Measurements from ENCODE around the gene METTL16.
"Not testable (repeated sequence)": the region's sequence is repeated elsewhere in the genome, so short reads cannot be mapped to it uniquely, and the experiment has no call there.

The METTL16 gene

DNA sequence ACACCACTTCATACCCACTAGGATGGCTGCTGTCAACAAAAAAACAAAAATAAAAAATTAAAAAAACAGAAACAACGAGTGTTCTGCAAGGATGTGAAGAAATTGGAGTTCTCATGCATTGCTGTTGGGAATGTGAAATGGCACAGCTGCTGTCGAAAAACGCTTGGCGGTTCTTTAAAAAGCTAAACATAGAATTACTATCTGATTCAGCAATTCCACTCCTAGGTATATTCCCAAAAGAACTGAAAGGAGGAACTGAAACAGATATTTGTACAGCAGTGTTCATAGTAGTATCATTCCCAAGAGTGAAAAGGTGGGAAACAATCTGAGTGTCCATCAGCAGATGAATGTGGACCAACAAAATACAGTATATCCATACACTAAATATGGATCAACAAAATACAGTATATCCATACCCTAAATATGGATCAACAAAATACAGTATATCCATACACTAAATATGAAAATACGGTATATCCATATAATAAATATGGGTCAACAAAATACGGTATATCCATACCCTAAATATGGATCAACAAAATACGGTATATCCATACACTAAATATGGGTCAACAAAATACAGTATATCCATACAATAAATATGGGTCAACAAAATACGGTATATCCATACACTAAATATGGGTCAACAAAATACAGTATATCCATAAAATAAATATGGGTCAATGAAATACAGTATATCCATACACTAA lies 8.7 kb downstream of the METTL16 start:
- TF ChIP-seq, protein P1, sequence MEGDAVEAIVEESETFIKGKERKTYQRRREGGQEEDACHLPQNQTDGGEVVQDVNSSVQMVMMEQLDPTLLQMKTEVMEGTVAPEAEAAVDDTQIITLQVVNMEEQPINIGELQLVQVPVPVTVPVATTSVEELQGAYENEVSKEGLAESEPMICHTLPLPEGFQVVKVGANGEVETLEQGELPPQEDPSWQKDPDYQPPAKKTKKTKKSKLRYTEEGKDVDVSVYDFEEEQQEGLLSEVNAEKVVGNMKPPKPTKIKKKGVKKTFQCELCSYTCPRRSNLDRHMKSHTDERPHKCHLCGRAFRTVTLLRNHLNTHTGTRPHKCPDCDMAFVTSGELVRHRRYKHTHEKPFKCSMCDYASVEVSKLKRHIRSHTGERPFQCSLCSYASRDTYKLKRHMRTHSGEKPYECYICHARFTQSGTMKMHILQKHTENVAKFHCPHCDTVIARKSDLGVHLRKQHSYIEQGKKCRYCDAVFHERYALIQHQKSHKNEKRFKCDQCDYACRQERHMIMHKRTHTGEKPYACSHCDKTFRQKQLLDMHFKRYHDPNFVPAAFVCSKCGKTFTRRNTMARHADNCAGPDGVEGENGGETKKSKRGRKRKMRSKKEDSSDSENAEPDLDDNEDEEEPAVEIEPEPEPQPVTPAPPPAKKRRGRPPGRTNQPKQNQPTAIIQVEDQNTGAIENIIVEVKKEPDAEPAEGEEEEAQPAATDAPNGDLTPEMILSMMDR (conservative IDR thresholded peaks at IDR 0.05; ENCODE audit: low read depth, low read length), result no peak
- H3K4me3 ChIP-seq (ENCODE audit: low read length), result no peak overlapping the region
- no peak for DNase-seq (ENCODE audit: low read depth)

DNA sequence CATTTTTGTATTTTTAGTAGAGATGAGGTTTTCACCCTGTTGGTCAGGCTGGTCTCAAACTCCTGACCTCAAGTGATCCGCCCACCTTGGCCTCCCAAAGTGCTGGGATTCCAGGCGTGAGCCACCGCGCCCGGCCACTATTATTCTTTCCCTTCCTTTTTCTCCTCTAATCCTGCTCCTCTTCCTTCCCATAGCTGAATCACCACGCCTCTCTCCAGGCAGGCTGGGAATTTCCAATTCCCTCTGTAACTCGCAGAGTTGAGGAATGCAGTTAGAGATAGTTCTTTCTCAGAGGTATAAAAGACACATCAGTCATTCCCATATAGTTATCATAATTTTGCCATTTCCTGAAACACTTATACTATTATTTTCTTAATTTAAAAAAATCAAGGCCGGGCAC lies 11.2 kb downstream of the METTL16 start:
- no peak for DNase-seq (ENCODE audit: low read depth)
- TF ChIP-seq, protein P1 (conservative IDR thresholded peaks at IDR 0.05; ENCODE audit: low read depth, low read length), result no peak
- H3K4me3 ChIP-seq (ENCODE audit: low read length), result no peak overlapping the region

DNA sequence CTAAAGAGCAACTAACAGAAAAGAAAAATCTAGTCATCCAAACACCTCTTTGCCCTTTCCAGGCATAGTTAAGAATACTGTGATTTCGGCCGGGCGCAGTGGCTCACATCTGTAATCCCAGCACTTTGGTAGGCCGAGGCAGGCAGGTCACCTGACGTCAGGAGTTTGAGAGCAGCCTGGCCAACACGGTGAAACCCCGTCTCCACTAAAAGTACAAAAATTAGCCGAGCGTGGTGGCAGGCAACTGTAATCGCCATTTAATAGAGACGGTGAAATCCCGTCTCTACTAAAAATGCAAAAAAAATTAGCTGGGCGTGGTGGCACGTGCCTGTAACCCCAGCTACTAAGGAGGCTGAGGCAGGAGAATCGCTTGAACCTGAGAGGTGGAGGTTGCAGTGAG lies 22.4 kb downstream of the METTL16 start:
- H3K4me3 ChIP-seq (ENCODE audit: low read length); DNase-seq (ENCODE audit: low read depth): not testable (repeated sequence)

DNA sequence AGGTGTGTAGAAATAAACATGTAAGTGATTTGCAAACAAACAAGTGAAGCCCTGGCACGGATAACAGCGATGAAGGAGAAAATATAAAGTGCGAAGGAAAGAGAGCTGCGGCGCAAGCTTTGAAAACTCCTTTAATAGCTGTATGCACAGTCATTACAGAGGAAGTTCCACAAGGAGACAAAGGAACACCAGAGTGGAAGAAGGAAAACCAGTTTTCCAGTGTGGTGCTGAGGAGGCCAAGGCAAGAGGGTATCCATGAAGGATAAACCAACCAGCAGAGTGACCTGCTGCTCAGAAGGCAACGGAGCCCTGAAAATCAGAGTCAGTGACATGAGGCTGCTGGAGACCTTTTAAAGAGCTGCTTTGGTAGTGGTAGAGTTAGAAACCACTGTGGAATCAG lies 24.4 kb downstream of the METTL16 start:
- no peak for DNase-seq (ENCODE audit: low read depth)
- H3K4me3 ChIP-seq (ENCODE audit: low read length), result no peak overlapping the region
- TF ChIP-seq, protein P1 (conservative IDR thresholded peaks at IDR 0.05; ENCODE audit: low read depth, low read length), result no peak

DNA sequence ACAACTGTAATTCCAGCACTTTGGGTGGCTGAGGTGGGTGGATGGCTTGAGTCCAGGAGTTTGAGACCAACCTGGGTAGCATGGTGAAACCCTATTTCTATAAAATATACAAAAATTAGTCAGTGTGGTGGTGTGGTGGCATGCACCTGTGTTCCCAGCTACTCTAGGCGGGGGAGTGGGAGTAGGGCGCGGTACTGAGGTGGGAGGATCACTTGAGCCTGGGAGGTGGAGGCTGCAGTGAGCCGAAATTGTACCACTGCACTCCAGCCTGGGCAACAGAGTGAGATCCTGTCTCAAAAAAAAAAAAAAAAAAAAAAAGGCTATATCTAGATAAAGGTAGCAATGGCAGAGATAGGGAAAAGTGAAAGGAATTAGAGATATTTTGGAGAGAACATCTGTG lies 25.0 kb downstream of the METTL16 start:
- H3K4me3 ChIP-seq (ENCODE audit: low read length); DNase-seq (ENCODE audit: low read depth): not testable (repeated sequence)

DNA sequence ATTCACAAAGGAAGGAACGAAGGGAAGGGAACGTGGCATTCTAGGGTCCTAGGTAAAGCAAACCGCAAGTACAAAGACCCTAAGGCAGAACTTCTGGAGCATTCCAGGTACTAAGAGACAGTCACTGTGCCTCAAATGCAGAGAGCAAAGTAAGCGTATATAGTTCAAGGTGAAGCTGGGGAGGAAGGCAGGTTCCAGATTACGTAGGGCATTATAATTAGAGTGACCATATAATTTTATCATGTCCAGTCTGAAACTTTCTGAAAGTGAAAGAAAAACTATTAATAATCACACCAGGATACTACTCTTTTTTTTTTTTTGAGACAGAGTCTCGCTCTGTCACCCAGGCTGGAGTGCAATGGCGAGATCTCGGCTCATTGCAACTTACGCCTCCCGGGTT lies 25.7 kb downstream of the METTL16 start:
- TF ChIP-seq, protein P1 (conservative IDR thresholded peaks at IDR 0.05; ENCODE audit: low read depth, low read length), result no peak
- no peak overlapping the region for H3K4me3 ChIP-seq (ENCODE audit: low read length)
- DNase-seq (ENCODE audit: low read depth), result no peak

DNA sequence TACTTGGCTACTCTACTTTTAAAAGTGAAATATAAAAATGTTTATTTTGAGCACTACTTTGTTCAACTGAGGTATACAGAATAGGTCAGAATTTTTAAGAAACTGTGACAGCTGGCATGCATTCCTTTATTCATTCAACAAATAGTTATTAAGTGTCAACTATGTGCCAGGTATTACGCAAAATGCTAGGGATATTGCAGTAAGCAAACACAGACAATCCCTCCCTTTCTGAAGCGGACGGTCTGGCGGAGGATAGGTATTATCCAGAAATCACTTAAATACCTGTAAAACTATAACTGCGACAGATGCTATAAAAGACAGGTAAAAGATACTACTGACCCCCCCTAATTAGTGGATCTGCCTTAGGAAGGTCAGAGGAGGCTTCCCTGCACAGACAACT lies 26.1 kb downstream of the METTL16 start:
- TF ChIP-seq, protein P1 (conservative IDR thresholded peaks at IDR 0.05; ENCODE audit: low read depth, low read length), result no peak
- no peak overlapping the region for H3K4me3 ChIP-seq (ENCODE audit: low read length)
- no peak for DNase-seq (ENCODE audit: low read depth)

DNA sequence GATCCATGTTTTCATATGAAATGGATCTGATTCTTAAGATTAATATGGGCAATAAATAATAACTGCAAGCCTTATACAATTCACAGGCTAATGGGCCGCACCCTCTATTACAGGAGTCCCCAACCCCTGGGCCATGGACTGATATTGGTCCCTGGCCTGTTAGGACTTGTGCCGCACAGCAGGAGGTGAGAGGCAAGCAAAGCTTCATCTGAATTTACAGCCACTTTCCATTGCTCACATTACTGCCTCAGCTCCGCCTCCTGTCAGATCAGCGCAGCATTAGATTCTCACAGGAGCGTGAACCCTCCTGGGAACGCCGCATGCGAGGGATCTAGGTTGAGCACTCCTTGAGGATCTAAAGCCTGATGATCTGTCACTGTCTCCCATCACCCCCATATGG lies 26.8 kb downstream of the METTL16 start:
- H3K4me3 ChIP-seq (ENCODE audit: low read length), result no peak overlapping the region
- peak; percentile 39 for DNase-seq (ENCODE audit: low read depth)
- TF ChIP-seq, protein P1 (conservative IDR thresholded peaks at IDR 0.05; ENCODE audit: low read depth, low read length), result peak; percentile 8

All from retinal pigment epithelial cell (primary cell).